GM18498 (cell line): Measurements from ENCODE around the gene USP53.
"Not testable (repeated sequence)": the region's sequence is repeated elsewhere in the genome, so short reads cannot be mapped to it uniquely, and the experiment has no call there.

ENCODE experiments used
- ATAC-seq: cut with Tn5 transposase; IDR thresholded peaks from one replicate; pipeline ENCODE4 v1.9.1; 2021; ENCODE audit warnings: mild to moderate bottlenecking, moderate library complexity; ENCODE audit not compliant: unreplicated experiment

The USP53 gene

GRCh38 chr4:119227690-119228089 lies 15.2 kb downstream of the USP53 start:
- ATAC-seq: no peak

GRCh38 chr4:119228406-119228805 lies 15.9 kb downstream of the USP53 start:
- no peak for ATAC-seq

GRCh38 chr4:119229908-119230687 lies 17.6 kb downstream of the USP53 start:
- ATAC-seq: no peak

GRCh38 chr4:119231491-119231890 lies 19.0 kb downstream of the USP53 start:
- ATAC-seq: no peak

- no peak for ATAC-seq
Observed at GRCh38 chr4:119232286-119232685, 19.8 kb downstream of the USP53 start.

GRCh38 chr4:119233191-119233590 lies 20.7 kb downstream of the USP53 start:
- ATAC-seq: no peak

- ATAC-seq: no peak
Observed at GRCh38 chr4:119233750-119234149, 21.2 kb downstream of the USP53 start.

GRCh38 chr4:119237201-119237600 lies 24.7 kb downstream of the USP53 start:
- no peak for ATAC-seq

GRCh38 chr4:119237642-119238041 lies 25.1 kb downstream of the USP53 start:
- no peak for ATAC-seq

GRCh38 chr4:119238068-119238722 lies 25.7 kb downstream of the USP53 start:
- peak; percentile 97 for ATAC-seq

GRCh38 chr4:119240128-119240527 lies 27.6 kb downstream of the USP53 start:
- no peak for ATAC-seq

GRCh38 chr4:119240568-119240967 lies 28.1 kb downstream of the USP53 start:
- no peak for ATAC-seq

- no peak for ATAC-seq
Observed at GRCh38 chr4:119242417-119242816, 29.9 kb downstream of the USP53 start.

GRCh38 chr4:119243868-119244267 lies 31.4 kb downstream of the USP53 start:
- ATAC-seq: no peak

- ATAC-seq: no peak
Observed at GRCh38 chr4:119244344-119244743, 31.8 kb downstream of the USP53 start.

- ATAC-seq: no peak
Observed at GRCh38 chr4:119244832-119245231, 32.3 kb downstream of the USP53 start.

- no peak for ATAC-seq
Observed at GRCh38 chr4:119246177-119246733, 33.7 kb downstream of the USP53 start.

- not testable (repeated sequence) for ATAC-seq
Observed at GRCh38 chr4:119251037-119251436, 38.5 kb downstream of the USP53 start.

- ATAC-seq: not testable (repeated sequence)
Observed at GRCh38 chr4:119255223-119255622, 42.7 kb downstream of the USP53 start.

- ATAC-seq: no peak
Observed at GRCh38 chr4:119260528-119260927, 48.0 kb downstream of the USP53 start.

GRCh38 chr4:119261986-119262385 lies 49.5 kb downstream of the USP53 start:
- ATAC-seq: no peak

GRCh38 chr4:119264743-119265142 lies 52.2 kb downstream of the USP53 start:
- no peak for ATAC-seq
